Left lung (tissue), 10 donors: Measurements from ENCODE around the gene ANKRD17. TPM values are rescaled to one million over a fixed set of nuclear protein-coding genes. Genes with fewer than 3 reads are reported as not detected.
"Not testable (repeated sequence)": the region's sequence is repeated elsewhere in the genome, so short reads cannot be mapped to it uniquely, and the experiment has no call there.

Source experiments
- ATAC-seq: fragments of 200-7000 bp; cut with Tn5 transposase; one replicate; pipeline ENCODE4 v1.9.1; 2020; ENCODE audit warnings: moderate library complexity
- DNase-seq, 4 donors: peaks; one replicate each; pipeline ENCODE4 v3.0.0-alpha.2; 2013 to 2020
- H3K27ac ChIP-seq, 2 donors: fragments of 200-600 bp; sonication (generic) in 1 of 2; one replicate each; pipeline versions ENCODE4 v1.5.0 to v1.8.0; 2020 to 2021
- H3K27me3 ChIP-seq, 2 donors: fragments of 200-600 bp; sonication (generic) in 1 of 2; one replicate each; pipeline versions ENCODE4 v1.5.0 to v1.8.0; 2020 to 2021
- H3K36me3 ChIP-seq, 2 donors: fragments of 200-600 bp; sonication (generic) in 1 of 2; one replicate each; pipeline versions ENCODE4 v1.5.0 to v1.8.0; 2020 to 2021
- H3K4me1 ChIP-seq, 2 donors: fragments of 200-600 bp; one replicate each; pipeline ENCODE4 v1.8.0; 2021
- H3K4me3 ChIP-seq, 2 donors: fragments of 200-600 bp; sonication (generic) in 1 of 2; one replicate each; pipeline versions ENCODE4 v1.5.0 to v1.8.0; 2020 to 2021; ENCODE audit warnings: mild to moderate bottlenecking in 1 of 2
- H3K9me3 ChIP-seq, 2 donors: fragments of 200-600 bp; sonication (generic) in 1 of 2; one replicate each; pipeline versions ENCODE4 v1.5.0 to v1.8.0; 2020 to 2021
- intact Hi-C, 2 donors: fragments of 100-400 bp; cut with DNase I; formaldehyde crosslinking; loops; one replicate each; pipeline versions ENCODE4 v1.11.2 to v1.14.2; 2022
- polyA plus RNA-seq, 6 donors: library from polyadenylated mRNA; unstranded; fragments of 120-200 nt; gene quantifications; one replicate each; pipeline ENCODE4 v1.2.1, GENCODE V29; 2013; ENCODE audit not compliant: insufficient read length in 6 of 6
- total RNA-seq, 2 donors: library from RNA; stranded (reverse); fragmentation: NEBNext Ultra II Directional; extraction: Animal tissue kit (Norgen Biotek cat#: 25700); gene quantifications; one replicate each; pipeline ENCODE4 v1.2.1, GENCODE V29; 2021
- TF ChIP-seq, protein P1 (sequence below), 2 donors: fragments of 200-600 bp; sonication (generic) in 1 of 2; IDR thresholded peaks; one replicate each; pipeline versions ENCODE4 v1.5.0 to v1.8.0; 2021; ENCODE audit warnings: antibody characterized with exemption in 2 of 2
- donor health status: DM: no; HTN: yes; CAD: no.
- donor health status: DM: no; HTN: no; CAD: no.

The ANKRD17 gene
- total and polyA plus RNA-seq, 8 donors = 57.5 to 83.0 (median 74.9) TPM

- peaks cover 0 to 5% of the 10 kb centered on the region in 2 donors for H3K4me1 ChIP-seq
- H3K4me3 ChIP-seq = no peak overlapping the region
- H3K36me3 ChIP-seq = no peaks in the 10 kb centered on the region
- no peaks in the 10 kb centered on the region for H3K27me3 ChIP-seq
- no peak overlapping the region for H3K27ac ChIP-seq
- H3K9me3 ChIP-seq = peaks cover 0 to 6% of the 10 kb centered on the region in 2 donors
- TF ChIP-seq, protein P1, sequence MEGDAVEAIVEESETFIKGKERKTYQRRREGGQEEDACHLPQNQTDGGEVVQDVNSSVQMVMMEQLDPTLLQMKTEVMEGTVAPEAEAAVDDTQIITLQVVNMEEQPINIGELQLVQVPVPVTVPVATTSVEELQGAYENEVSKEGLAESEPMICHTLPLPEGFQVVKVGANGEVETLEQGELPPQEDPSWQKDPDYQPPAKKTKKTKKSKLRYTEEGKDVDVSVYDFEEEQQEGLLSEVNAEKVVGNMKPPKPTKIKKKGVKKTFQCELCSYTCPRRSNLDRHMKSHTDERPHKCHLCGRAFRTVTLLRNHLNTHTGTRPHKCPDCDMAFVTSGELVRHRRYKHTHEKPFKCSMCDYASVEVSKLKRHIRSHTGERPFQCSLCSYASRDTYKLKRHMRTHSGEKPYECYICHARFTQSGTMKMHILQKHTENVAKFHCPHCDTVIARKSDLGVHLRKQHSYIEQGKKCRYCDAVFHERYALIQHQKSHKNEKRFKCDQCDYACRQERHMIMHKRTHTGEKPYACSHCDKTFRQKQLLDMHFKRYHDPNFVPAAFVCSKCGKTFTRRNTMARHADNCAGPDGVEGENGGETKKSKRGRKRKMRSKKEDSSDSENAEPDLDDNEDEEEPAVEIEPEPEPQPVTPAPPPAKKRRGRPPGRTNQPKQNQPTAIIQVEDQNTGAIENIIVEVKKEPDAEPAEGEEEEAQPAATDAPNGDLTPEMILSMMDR (IDR thresholded peaks at IDR 0.05) = no peak
- DNase-seq (no peak), ATAC-seq (no peak)
- intact Hi-C loops = no loop called here
These were observed 53.1 kb downstream of the ANKRD17 start for GRCh38 chr4:73205482-73205881.

DNA sequence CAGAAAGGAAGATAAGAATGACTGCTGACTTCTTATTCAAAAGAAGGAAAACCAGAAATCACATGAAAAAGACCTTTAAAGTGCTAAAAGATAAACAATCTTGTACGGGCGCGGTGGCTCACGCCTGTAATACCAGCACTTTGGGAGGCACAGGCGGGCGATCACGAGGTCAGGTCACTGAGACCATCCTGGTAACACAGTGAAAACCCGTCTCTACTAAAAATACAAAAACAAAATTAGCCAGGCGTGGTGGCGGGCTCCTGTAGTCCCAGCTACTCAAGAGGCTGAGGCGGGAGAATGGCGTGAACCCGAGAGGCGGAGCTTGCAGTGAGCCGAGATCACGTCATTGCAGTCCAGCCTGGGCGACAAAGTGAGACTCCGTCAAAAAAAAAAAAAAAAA lies 54.6 kb downstream of the ANKRD17 start:
- intact Hi-C loops, H3K9me3 ChIP-seq, H3K4me3 ChIP-seq, ATAC-seq, H3K4me1 ChIP-seq, H3K27ac ChIP-seq, H3K36me3 ChIP-seq, H3K27me3 ChIP-seq: not testable (repeated sequence)
- DNase-seq = peak in 1 of 4 donors; percentile 34

- TF ChIP-seq, protein P1 (IDR thresholded peaks at IDR 0.05) = no peak
- no peak for DNase-seq
These were observed 61.4 kb downstream of the ANKRD17 start for GRCh38 chr4:73197220-73197619.

GRCh38 chr4:73194064-73194463 lies 64.5 kb downstream of the ANKRD17 start:
- no peak for DNase-seq
- no peaks in the 10 kb centered on the region for H3K27me3 ChIP-seq
- peaks cover 5 to 8% of the 10 kb centered on the region in 2 donors for H3K4me1 ChIP-seq
- H3K9me3 ChIP-seq = no peaks in the 10 kb centered on the region
- no peak overlapping the region for H3K4me3 ChIP-seq
- no peak overlapping the region for H3K27ac ChIP-seq
- TF ChIP-seq, protein P1 (IDR thresholded peaks at IDR 0.05) = no peak
- peaks cover 0 to 4% of the 10 kb centered on the region in 2 donors for H3K36me3 ChIP-seq
- no peak for ATAC-seq
- intact Hi-C loops = no loop called here

More at GRCh38 chr4:73197220-73197619, 61.4 kb downstream of the ANKRD17 start:
- H3K27ac ChIP-seq = no peak overlapping the region
- no peaks in the 10 kb centered on the region for H3K27me3 ChIP-seq
- no peaks in the 10 kb centered on the region for H3K36me3 ChIP-seq
- H3K4me1 ChIP-seq = peaks cover 5 to 8% of the 10 kb centered on the region in 2 donors
- peak; percentile 48 for ATAC-seq
- intact Hi-C loops = no loop called here
- H3K4me3 ChIP-seq = no peak overlapping the region
- H3K9me3 ChIP-seq = no peaks in the 10 kb centered on the region

DNA sequence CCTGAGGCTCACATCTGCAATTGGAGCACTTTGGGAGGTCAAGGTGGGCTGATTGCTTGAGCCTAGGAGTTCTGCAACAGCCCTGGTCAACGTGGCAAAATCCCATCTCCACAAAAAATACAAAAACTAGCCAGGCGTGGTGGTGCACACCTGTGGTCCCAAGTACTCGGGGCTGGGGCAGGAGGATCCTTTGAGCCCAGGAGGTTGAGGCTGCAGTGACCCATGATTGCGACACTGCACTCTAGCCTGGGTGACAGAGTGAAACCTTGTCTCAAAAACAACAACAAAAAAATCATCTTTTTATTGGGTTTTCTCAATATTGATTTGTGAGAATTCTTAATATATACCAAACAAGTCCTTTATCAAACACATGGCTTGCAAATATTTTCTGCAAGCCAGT lies 64.9 kb downstream of the ANKRD17 start:
- Histone ChIP-seq H3K27me3 (no peaks in the 10 kb centered on the region), H3K9me3 (no peaks in the 10 kb centered on the region), H3K27ac (no peak overlapping the region), H3K4me3 (no peak overlapping the region), H3K4me1 (peaks cover 5 to 8% of the 10 kb centered on the region in 2 donors), H3K36me3 (peaks cover 0 to 4% of the 10 kb centered on the region in 2 donors)
- ATAC-seq (no peak), DNase-seq (no peak)
- intact Hi-C loops = no loop called here
- TF ChIP-seq, protein P1 (IDR thresholded peaks at IDR 0.05) = no peak

DNA sequence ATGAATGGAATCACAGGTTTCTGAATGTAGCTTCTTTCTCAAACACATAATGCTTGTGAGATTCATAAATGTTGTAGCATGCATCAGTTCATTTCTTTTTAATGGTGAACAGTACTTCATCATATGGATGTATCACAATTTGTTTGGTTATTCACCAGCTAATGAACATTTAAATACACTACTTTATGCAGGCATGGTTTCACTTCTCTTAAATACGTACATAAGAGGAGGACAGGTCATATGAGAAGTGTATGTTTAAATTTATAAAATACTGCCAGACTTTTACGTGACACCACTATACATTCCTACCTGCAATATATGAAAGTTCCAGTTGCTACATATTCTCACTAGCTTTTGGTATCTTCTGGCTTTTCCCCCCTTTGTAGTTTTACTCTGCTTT lies 65.4 kb downstream of the ANKRD17 start:
- no peak overlapping the region for H3K27ac ChIP-seq
- H3K36me3 ChIP-seq = peaks cover 0 to 4% of the 10 kb centered on the region in 2 donors
- intact Hi-C loops = no loop called here
- H3K4me3 ChIP-seq = no peak overlapping the region
- H3K9me3 ChIP-seq = no peaks in the 10 kb centered on the region
- no peak for DNase-seq
- TF ChIP-seq, protein P1 (IDR thresholded peaks at IDR 0.05) = no peak
- no peaks in the 10 kb centered on the region for H3K27me3 ChIP-seq
- peaks cover 5 to 8% of the 10 kb centered on the region in 2 donors for H3K4me1 ChIP-seq
- no peak for ATAC-seq
